TTC549 (cell line): Measurements from ENCODE around the gene GLI3.

ENCODE experiments used
- FAIRE-seq: peaks from 2 replicates; lab custom pipeline; 2012; peaks lifted over from hg19 to GRCh38; lab: Jason Lieb, UNC

The GLI3 gene

DNA sequence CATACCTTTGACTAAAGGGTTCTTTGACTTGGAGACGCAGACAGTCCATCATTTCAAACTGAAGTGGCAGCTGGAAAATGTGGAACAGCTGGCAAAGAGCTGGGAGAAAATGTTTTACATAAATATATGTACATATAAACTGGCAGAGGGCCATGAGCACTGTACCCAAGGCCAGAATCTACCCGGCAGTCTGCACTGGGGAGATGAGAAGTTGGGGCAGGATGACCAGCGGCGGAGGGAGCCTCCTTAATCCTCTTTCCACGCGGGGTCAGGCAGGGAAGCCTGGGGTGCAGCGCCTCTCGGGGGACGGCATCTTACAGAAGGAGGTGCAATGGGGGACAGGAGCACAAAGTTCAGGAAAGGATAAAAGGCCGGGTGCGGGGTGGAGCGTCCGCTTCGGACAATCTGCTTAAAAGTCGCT, 1.3 kb downstream of the GLI3 start:
- FAIRE-seq, result no peak

DNA sequence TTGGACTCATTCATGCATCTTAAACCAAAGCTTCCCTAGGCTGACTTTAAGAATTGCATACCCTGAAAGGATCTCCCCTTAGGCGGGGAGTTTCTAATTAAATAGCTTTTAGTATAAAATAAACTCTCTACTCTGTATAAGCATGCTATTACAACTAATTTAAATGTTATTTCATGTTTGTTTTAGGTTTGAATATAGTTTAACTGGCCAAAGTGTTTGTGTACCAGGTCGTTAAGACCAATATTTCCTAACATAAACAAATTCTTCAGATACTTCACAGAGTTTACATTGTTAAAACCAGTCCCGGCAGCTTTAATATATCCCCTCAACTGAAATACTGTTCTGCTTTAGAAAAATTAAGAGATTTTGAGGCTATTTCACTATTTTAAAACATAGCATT, 2.3 kb downstream of the GLI3 start:
- no peak for FAIRE-seq

DNA sequence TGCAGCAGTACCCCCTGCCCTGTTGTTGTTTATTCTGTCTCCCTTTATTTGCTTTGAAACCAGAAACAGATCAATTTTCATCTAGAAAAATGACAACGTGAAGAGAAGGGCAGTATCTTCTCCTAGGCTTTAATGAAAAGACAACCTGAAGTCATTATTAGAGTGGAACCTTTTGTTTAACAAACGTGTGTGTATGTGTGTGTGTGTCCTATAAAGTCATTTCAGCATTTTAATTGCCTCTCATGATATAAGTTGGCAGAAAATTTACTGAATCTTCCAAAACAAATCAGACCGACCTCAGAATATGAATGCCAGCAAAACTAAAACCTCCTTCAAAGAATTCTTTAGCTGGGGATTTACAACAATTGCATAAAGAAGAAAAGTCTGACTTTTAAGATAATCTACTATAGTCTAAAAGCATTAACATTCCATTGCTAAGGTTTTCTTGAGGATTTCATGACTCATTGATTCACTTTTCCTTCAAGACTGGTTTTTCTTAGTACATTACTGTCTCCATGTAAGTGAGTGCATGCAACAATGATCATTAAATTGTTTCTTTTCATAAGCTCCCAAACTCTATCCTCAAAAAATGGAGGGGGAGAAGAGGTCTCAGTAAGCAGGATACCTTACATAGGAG, 3.2 kb downstream of the GLI3 start:
- FAIRE-seq, result no peak

DNA sequence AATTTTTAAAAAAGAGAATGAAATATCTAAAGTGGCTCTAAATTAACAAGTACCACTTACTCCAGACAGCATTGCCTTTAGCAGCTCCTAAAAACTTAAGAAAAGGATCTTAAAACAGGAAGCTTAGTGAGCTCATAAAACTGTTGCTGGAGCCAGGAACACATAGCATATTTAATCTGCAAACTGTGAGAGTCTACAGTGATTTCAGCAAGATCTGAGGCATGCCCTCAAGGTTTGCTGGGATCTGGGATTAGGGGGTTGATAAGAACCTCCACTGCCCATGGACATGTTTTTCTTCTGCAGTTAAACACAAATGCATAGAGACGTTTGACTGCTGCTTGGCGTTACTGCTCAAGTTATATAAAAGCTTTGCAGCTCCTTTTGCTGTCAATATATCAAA, 3.8 kb downstream of the GLI3 start:
- no peak for FAIRE-seq

DNA sequence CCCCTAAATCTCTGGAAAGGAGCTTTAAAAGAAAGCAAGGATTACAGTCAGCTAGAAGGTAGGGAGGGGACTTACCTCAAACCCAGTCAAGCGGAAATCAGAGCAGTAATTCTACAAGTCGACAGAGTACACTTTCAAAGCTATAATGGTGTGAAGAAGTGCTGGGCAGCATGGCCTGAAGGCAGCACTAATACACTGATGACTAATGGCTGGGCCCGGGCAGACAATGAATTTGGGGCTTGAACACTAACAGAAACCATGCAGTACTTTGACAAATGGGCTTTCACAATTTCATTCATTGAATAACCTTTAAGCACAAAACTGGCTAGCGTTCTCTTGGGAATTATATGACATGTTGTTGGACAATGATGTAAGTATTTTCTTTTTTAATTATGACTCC, 4.7 kb downstream of the GLI3 start:
- no peak for FAIRE-seq

DNA sequence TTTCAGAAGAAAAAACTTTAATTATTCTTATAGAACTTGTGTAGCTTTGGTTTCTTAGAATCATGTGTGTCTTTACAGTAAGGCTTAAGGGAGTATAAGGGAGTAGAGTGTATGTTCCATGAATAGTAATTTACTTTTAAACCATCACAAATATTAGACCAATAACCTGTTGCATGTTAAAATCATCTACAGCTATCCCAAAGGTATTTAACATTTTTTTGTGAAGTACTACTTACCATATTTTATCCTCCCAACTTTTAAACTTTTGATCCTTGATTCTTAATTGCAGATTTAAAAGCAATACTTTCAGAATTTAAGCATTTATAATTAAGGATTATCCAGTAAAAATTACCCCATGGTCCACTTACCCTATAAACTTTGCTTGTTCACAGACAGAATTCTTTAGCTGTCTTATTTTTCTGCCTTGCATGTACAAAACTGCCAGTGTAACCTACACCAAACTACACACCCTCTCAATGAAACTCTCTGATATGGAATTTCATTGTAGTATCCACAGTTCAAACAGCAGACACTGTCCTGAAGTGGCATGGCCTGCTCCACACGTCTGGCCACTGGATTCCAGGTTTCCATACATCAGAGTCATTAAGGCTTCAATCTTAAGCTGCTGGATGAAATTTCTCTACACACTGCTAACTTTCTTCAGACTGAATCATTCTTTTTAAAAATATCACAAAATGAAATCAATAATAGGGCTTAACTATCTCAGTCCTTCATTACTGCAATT, 5.8 kb downstream of the GLI3 start:
- no peak for FAIRE-seq

DNA sequence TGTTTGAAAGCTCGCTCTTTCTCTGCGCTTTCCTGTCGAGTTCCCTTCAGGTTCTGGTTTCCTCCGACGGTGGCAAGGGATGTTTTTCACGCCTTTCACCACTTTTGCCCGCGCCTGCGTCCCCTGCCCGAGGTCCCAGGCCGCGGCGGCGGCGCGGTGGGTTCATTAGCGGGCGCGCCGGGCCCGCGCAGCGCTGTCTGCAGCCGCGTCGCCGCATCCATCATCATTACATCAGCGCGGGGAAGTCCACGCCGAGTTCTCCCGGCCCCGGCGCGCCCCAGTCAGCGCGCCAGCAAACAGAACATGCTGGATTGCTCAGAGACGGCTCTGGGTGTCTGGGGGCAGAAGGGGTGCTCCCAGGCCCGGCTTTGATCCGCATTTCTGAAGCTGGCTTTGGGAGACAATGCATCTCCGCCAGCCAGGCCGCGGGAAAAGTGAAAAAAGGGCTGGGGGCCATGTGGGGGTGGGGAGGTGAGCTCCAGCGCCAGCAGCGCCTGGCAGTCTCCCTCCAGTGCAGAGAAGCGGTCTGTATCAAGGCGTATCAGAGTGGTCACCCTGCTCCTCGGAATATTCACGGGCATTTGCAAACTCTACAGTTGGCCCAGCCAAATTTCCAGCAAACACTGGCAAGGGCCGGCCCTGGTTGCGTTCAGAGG, 8.9 kb downstream of the GLI3 start:
- FAIRE-seq, result no peak

DNA sequence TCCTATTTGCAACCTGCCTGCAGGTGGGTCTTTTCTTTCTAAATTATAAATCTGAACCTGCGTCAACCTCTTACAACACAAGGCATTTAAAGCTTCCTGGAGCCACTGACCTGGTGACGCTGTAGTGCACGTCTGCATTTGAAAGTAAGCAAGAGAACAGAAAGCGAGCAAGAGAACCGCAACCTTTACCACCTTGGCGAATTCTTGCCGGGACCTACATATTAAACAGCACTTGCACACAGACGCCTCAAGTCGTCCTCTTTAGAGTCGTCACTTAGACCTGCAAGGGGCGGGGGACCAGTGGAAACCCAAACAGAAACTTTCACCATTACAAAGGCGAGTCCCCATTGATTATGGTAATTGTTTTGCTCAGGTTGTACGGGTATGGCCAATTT, 9.5 kb downstream of the GLI3 start:
- no peak for FAIRE-seq

DNA sequence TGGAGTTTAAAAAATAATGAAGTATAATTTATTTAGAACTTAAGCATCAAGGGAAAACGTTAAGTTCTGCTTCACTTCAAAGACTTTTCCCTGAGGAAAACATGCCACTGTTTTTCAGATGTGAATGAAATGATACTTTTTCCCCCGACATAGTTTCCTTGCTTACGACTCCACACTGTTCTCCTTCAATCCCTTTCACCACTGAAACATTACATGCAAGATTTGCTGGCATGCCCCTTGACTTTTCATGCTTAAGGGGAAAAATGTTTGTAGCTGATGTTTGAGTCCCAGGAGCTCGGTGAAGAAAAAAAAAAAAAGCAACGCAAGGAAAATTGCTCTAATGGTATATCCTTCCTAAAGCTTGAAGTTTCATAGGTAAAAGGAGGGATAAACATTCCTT, 10.0 kb downstream of the GLI3 start:
- no peak for FAIRE-seq

DNA sequence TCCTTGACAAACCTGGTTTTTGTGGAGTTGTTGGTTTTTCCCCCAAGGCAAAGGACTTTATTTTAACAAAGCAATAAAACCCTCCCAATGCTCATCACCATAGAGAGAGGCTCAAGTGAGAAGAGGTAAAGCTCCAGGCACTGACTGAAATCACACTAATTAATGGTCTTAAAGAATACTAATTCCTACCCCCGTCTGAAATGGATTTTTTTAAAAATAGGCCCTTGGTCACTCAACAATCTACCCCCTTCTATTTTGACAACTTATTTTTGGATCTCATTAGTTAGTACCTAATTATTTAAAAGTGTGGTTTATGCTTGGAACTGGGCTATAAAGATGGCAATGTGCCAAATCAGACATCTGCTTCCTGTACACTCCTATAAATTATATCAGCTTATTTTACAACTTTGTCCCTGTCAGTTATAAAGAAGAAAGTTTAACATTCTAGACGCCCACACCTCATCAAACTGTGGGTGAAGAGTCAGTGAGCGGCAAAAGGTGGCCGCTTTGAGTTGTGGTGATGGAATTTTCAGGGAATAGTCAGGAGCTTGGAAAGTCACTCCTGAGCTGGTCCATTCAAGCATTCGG, 10.6 kb downstream of the GLI3 start:
- FAIRE-seq, result no peak

DNA sequence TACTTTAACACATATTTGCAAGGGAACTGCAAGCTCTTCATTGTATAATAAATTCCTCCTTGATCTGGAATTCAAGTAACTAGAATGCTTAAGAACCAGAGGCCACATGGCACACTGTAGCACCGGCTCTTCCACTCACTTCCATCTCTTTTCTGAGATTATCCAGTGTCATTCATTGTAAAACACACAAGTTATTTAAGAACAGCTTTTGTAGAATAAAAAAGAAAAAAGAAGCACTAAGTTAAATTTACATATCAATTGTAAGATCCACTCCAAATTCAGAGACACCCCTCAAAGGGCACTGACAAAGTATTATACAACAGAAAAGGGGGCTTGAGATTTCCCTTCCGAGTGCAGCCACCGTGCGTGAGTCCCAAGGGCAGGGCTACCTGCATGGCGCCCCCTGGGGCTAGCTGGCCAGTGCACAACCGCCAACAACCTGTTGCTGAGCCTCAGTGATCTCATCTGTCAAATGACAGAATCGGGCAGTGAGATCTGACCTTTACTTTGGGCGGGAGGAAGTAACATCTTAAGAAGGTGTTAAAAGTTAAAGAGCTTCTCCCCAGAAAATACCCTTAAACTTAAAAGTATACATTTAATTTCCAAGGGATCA, 12.5 kb downstream of the GLI3 start:
- no peak for FAIRE-seq

DNA sequence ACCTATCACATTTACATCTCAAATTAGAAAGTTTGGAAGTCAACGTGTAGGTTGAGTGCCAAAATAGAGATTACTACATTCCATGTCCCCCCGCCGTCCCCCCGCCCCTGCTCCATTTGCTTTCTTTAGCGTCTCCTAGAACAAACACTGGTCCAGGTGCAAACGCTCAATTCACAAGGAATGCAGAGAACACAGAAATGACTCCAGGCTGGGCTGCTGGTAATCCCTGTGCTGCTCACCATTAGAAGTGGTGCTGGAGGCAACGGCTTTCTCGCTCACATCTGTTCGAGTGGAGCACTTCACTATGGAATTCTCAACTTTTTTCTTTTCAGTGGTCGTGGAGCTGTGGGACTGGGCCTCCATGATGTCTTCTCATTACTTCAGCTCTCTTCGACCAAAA, 14.1 kb downstream of the GLI3 start:
- FAIRE-seq, result no peak

DNA sequence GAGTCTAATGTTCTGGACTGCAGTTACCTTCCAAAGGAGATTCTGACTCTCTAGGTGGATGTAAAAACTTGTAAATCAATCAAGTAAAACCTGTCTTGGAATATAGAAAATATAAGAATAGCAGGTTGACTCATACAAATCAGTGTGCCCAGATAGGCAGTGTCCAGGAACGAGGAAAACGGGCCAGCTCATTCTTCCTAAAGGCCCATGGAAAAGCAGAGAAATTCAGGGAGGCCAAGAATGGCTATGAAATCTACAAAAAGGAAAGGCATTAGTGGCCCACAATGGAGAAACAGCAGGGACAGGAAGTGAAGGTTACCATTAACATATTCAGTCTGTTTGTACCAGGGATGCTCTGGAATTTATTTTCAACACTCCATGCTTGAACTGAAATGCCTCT, 14.9 kb downstream of the GLI3 start:
- no peak for FAIRE-seq

DNA sequence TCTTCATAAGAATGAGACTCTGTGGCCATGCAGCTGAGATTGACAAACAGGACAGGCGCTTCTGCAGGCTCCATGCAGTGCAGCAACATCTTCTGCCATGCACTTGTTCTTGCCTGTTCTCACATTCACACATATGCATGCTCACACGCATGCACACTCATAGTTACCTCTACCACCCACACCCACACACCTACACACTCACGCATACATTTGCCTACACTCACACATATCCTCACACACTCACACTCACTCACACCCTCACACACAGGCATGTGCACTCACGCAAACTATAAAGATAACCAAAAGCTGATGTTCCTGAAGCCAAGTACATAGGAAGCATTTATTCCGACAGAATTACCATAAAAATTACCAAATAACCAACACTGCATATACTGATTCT, 15.7 kb downstream of the GLI3 start:
- no peak for FAIRE-seq

DNA sequence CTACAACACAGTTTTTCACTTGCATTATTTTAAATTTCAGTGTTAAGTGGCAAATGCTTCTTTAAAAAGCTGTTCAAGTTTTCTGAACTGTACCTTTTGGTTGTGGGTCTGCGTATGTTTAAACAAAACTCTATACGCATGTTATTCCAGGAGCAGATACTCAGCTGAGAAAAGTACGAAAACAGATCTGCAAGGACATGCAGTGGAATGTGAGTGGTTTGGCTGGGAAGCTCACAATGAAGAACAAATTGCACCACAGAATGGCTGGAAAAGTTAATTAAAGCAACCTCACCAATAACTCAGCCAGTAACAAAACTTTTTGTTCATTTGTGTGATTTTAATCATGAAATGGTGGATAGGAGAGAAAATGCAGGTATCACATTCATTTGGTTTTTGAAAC, 17.6 kb downstream of the GLI3 start:
- no peak for FAIRE-seq

DNA sequence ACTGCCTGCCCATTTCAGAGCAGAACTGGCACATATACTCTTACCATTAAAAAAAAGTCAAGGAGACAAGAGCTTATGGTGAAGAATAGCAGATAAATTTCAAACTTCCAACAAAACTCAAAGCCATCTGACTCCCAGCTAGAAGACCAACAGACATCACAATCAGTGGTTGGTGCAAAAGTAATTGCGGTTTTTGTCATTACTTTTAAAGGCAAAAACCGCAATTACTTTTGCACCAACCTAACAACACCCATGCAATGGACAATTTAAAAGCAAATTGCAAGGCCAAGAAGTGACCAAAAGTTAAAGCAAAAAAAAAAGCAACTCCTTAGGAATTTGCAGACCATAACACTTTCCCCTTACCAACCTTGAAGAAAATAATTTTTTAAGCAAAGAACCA, 18.8 kb downstream of the GLI3 start:
- FAIRE-seq, result no peak

DNA sequence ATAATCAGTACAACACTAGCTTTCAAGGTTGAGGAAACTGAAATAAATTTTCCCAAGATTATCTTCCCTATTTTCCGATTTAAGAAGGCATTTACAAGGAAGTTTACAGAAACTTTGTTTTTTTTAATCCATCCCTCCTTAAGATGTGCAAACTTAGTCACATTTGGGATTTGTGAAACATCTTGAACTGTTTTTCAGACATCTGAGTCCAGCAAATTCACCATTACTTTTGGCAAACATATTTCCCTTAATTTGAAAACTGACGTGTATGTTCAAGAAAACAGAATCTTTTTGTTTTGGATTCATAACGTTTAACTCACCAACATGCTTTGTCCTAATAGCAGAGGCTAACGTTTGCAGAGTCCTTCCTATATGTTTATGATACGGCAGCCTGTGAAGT, 19.5 kb downstream of the GLI3 start:
- no peak for FAIRE-seq

DNA sequence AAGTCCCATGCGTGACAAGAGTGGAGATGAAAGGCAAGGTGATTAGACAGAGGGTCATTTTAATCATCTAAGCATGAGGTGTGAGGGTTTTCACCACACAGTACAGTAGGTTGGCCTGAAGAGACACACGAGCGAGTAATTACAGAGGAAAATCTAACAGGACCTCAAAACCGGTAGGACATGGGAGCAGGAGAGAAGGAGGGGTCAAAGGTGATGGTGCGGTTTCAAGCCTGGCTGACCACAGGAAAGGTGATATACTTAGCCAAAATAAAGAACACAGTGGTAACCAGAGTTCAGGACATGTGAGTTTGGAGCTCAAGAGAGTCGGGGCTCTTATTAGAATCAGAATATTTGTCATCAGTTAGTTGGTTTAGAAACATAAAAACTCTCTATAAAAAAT, 20.0 kb downstream of the GLI3 start:
- no peak for FAIRE-seq

DNA sequence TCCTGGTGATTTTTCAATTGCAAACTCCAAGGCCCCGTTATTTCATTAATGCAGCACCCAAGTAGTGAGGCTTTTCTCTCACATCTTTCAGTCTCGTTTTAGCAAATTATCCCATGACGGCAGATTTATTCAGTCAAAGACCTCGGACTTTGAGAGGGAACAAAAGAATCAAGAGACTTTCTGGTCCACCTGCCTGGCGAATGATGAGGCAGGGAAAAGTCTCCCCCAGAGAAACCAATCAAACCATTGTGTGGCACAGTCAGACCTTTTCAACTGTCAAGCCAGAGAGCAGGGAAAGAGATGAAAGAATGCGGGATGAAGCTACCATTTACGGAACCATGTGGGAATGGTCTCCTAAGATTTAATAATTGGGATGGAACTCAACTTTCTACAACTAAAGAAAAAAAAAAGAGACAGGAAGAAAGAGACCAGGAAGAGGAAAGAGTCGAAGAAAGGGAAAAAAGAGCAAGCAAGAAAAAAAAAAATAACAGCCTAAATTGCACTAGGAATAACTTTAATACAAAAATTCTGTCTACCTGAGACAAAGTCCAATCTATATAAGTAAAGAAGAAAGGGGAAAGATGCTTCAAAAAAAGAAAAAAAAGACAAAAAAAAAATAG, 22.8 kb downstream of the GLI3 start:
- FAIRE-seq, result no peak

DNA sequence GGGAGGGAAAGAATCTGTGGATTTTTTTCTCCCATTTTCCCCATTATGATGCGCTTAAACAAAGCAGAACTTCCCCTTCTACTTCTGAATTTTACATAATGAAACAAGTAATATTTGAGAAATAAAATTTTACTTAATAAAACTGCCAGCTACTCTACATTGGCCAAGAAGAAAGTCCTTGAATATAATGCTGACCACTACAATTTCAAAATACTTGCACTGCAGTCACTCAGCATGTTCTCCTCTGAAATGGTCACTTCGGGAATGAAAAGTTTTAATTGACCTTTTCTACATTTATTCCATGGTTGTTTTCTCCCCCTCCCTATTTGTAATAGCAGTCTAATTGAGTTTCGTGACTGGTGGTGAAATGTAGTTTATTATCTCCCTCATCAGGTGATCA, 23.9 kb downstream of the GLI3 start:
- no peak for FAIRE-seq

DNA sequence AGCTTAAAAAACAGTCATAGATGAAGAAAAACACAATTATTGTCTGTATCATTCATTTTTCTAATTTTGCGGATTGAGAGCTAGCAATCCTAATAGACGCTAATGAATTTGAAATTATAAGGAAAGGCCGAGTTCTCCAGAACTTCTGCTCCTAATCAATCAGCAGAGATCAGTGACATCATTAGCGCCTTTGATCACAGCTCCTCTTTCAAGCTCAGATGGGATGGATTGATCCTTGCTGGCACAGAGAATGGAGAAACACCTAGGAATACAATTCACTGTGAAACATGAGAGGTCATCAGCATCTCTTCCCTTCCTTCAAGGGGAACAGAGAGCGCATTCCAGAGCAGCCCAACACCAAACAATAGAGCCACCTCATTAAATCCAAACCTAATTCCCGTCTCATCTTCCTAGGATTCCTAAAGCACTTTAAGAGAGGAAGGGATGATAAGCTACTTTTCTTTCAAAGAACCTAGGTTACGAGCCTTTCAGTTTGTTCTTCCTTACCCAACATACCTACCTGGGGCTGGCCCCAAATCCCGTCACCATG, 24.4 kb downstream of the GLI3 start:
- FAIRE-seq, result no peak

DNA sequence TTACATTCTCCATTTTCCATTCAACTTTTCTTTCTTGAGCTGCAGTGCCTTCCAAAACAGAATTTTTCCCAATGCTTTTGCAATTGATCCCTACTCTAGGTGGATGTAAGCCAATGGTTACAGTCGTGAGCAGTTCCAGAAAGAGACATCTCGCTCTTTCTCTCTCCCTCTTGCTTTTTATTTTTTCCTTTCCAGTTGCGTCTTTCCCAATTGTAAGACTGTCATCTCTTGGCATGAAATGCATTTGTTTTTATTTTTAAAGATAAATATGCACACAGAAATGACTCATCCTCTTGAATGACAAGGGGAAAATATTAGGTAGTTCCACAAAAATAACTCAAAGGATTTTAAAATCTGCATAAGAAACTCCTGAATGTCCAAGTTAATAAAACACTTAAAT, 25.1 kb downstream of the GLI3 start:
- FAIRE-seq, result no peak
